Loucy (cell line): Measurements from ENCODE around the gene C3orf70.

Source experiments
- H2AFZ ChIP-seq: fragments of 200-600 bp; sonication (generic); 2 replicates; pipeline ENCODE4 v1.6.0; 2016; ENCODE audit warnings: antibody characterized with exemption, mild to moderate bottlenecking, low read length, moderate library complexity
- H3F3A ChIP-seq: fragments of 200-600 bp; 2 replicates; pipeline ENCODE4 v1.6.0; 2016; ENCODE audit warnings: antibody characterized with exemption, low read depth, mild to moderate bottlenecking
- H3K27me3 ChIP-seq: fragments of 200-600 bp; sonication (generic); 2 replicates; pipeline ENCODE4 v1.6.1; 2014; ENCODE audit warnings: low read length, mild to moderate bottlenecking; ENCODE audit not compliant: insufficient read depth, poor library complexity, severe bottlenecking
- H3K36me3 ChIP-seq: fragments of 200-600 bp; sonication (generic); 2 replicates; pipeline ENCODE4 v1.6.1; 2016; ENCODE audit warnings: low read length; ENCODE audit not compliant: insufficient read depth
- H3K4me1 ChIP-seq: fragments of 200-600 bp; sonication (generic); 2 replicates; pipeline ENCODE4 v1.5.1; 2014; ENCODE audit warnings: low read length, mild to moderate bottlenecking; ENCODE audit not compliant: insufficient read depth, poor library complexity, severe bottlenecking
- H3K4me2 ChIP-seq: fragments of 200-600 bp; sonication (generic); 2 replicates; pipeline ENCODE4 v1.6.0; 2014; ENCODE audit warnings: antibody characterized with exemption, low read length, low read depth, mild to moderate bottlenecking; ENCODE audit not compliant: poor library complexity, severe bottlenecking
- H3K4me3 ChIP-seq: fragments of 200-600 bp; sonication (generic); 2 replicates; pipeline ENCODE4 v1.5.1; 2014; ENCODE audit warnings: low read length, mild to moderate bottlenecking, mixed read lengths; ENCODE audit not compliant: poor library complexity, severe bottlenecking
- H3K79me2 ChIP-seq: fragments of 200-600 bp; sonication (generic); 2 replicates; pipeline ENCODE4 v1.6.1; 2014; ENCODE audit warnings: low read length; ENCODE audit not compliant: insufficient read depth
- H3K9ac ChIP-seq: fragments of 200-600 bp; sonication (generic); 2 replicates; pipeline ENCODE4 v1.6.0; 2014; ENCODE audit warnings: mild to moderate bottlenecking, low read depth, low read length, moderate library complexity; ENCODE audit not compliant: poor library complexity, severe bottlenecking
- H3K9me2 ChIP-seq: fragments of 200-600 bp; sonication (generic); replicated peaks from 2 replicates; pipeline ENCODE4 v1.6.1; 2016; ENCODE audit warnings: low read depth, low read length, mixed read lengths
- H3K9me3 ChIP-seq: fragments of 200-600 bp; sonication (generic); 2 replicates; pipeline ENCODE4 v1.6.1; 2014; ENCODE audit warnings: mild to moderate bottlenecking, antibody characterized with exemption, low read length, low read depth; ENCODE audit not compliant: insufficient read depth
- H4K20me1 ChIP-seq: fragments of 200-600 bp; sonication (generic); 2 replicates; pipeline ENCODE4 v1.6.0; 2014; ENCODE audit warnings: antibody characterized with exemption, low read length, mild to moderate bottlenecking; ENCODE audit not compliant: insufficient read depth, poor library complexity, severe bottlenecking
- CTCF ChIP-seq: fragments of 200-600 bp; sonication (generic); conservative IDR thresholded peaks from 2 replicates; pipeline ENCODE4 v1.5.1; 2014; ENCODE audit warnings: mild to moderate bottlenecking, antibody characterized with exemption, low read length
- EZH2phosphoT487 ChIP-seq: fragments of 200-600 bp; IDR thresholded peaks from 2 replicates; pipeline ENCODE4 v1.6.1; 2018; ENCODE audit warnings: antibody characterized with exemption, mild to moderate bottlenecking, moderate library complexity, borderline replicate concordance

C3orf70 gene

DNA sequence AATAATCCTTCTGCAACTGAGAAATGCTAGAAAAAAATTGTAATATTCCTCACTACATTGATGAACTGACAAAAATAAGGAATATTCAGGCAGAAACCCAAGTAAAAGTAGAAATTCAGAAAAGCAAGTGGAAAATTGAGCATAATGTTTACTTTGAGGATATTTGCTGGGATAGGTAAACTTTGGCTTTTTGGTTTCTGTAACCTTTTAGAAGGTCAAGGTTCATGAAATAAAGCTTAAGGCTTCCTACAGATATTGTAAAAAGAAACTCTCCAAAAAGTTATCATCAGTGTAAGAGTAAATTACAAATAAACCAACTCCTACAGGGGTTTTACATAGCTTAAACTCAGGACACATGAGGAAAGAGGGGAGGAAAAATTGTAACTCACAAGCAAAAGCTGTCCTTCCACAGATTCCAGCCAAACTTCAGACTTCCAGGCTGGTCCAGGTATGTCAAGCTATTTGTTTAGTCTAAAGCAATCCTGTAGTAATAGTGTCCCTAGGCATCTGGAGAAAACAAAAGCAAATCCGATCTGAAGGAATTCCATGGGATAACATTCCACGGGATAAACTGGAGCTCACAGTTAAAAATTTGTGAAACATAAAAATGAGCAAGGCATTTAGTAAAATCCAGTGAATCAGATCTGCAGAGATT lies 21.1 kb downstream of the C3orf70 start:
- Histone ChIP-seq H3K9ac (no peak overlapping the region), H3F3A (no peaks in the 10 kb centered on the region), H3K9me2 (no peaks in the 10 kb centered on the region), H3K4me3 (no peak overlapping the region), H3K9me3 (no peaks in the 10 kb centered on the region), H2AFZ (no peak overlapping the region), H3K4me2 (no peak overlapping the region), H3K36me3 (no peaks in the 10 kb centered on the region), H3K4me1 (no peaks in the 10 kb centered on the region), H3K27me3 (no peaks in the 10 kb centered on the region), H4K20me1 (no peaks in the 10 kb centered on the region), H3K79me2 (no peaks in the 10 kb centered on the region)
- TF ChIP-seq CTCF, result no peak
- no peak for TF ChIP-seq EZH2phosphoT487

GRCh38 chr3:185129083-185129482 lies 23.8 kb downstream of the C3orf70 start:
- no peaks in the 10 kb centered on the region for H3K9me2 ChIP-seq
- H3K27me3 ChIP-seq, result no peaks in the 10 kb centered on the region
- no peak overlapping the region for H3K4me2 ChIP-seq
- no peaks in the 10 kb centered on the region for H3K79me2 ChIP-seq
- H4K20me1 ChIP-seq, result no peaks in the 10 kb centered on the region
- no peak for TF ChIP-seq CTCF
- TF ChIP-seq EZH2phosphoT487, result no peak
- no peaks in the 10 kb centered on the region for H3K9me3 ChIP-seq
- H3K9ac ChIP-seq, result no peak overlapping the region
- H3K4me1 ChIP-seq, result no peaks in the 10 kb centered on the region
- H2AFZ ChIP-seq, result no peak overlapping the region
- H3K4me3 ChIP-seq, result no peak overlapping the region
- no peaks in the 10 kb centered on the region for H3F3A ChIP-seq
- H3K36me3 ChIP-seq, result no peaks in the 10 kb centered on the region

DNA sequence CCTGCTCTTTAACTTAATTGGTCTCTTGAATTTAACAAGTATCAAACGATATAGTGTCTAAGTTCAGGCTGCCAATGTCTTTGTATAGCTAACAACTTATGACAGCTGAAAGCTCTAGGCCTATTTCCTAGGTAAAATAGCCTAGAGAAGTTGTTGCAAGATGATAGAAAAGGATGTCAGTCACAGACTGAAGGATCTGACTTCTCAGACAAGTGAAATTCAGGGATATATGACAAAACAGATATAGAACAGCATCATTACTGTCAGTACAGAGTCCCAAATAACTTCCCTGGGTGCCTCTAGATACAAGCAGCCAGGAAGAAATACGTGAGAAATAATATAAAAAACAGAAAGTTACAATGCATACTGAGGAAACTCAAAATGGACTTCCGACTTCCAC lies 26.7 kb downstream of the C3orf70 start:
- H4K20me1 ChIP-seq, result no peaks in the 10 kb centered on the region
- no peaks in the 10 kb centered on the region for H3K9me3 ChIP-seq
- no peaks in the 10 kb centered on the region for H3K4me1 ChIP-seq
- H3F3A ChIP-seq, result no peaks in the 10 kb centered on the region
- no peak overlapping the region for H3K4me2 ChIP-seq
- TF ChIP-seq EZH2phosphoT487 (no peak), CTCF (no peak)
- H2AFZ ChIP-seq, result no peak overlapping the region
- H3K79me2 ChIP-seq, result no peaks in the 10 kb centered on the region
- H3K9ac ChIP-seq, result no peak overlapping the region
- no peaks in the 10 kb centered on the region for H3K9me2 ChIP-seq
- no peaks in the 10 kb centered on the region for H3K27me3 ChIP-seq
- no peak overlapping the region for H3K4me3 ChIP-seq
- H3K36me3 ChIP-seq, result no peaks in the 10 kb centered on the region
